ENCODE results near the gene BCL7B. TPM values are rescaled to one million over a fixed set of nuclear protein-coding genes. Genes with fewer than 3 reads are reported as not detected.

Gene BCL7B
- total RNA-seq (2022; extraction: Qiagen RNA extraction) = 63.4 to 77.8 TPM (median 69.0 TPM) in 5 replicates

GRCh38 chr7:73557397-73558257, at the start of gene BCL7B:
Gene BCL7B, minus strand, starts transcription at chr7:73557690. Its CDS starts 112 bp downstream, at chr7:73557578.

GRCh38 chr7:73578342-73579128, 21.0 kb upstream of the BCL7B start, which contains the start of gene TBL2:
Gene TBL2, minus strand, starts transcription at chr7:73578579. Its CDS starts 30 bp downstream, at chr7:73578549.

GRCh38 chr7:73522105-73522872, 35.2 kb downstream of the BCL7B start, which contains the start of gene BAZ1B:
Gene BAZ1B, minus strand, starts transcription at chr7:73522293. Its CDS starts 360 bp downstream, at chr7:73521933.

Other genes starting within 250 kb of the BCL7B start
- gene NSUN5, start 248.9 kb downstream of the BCL7B start, total RNA-seq (2022; extraction: Qiagen RNA extraction) = 55.1 to 68.6 TPM (median 67.0 TPM) in 5 replicates
- gene TRIM50, start 229.6 kb downstream of the BCL7B start, total RNA-seq (2022; extraction: Qiagen RNA extraction) = not detected in 5 replicates
- not detected in 5 replicates for gene FKBP6, start 229.5 kb downstream of the BCL7B start, total RNA-seq (2022; extraction: Qiagen RNA extraction)
- gene FZD9, start 123.9 kb downstream of the BCL7B start, total RNA-seq (2022; extraction: Qiagen RNA extraction) = 1.6 to 2.4 TPM (median 2.2 TPM) in 5 replicates
- gene BAZ1B, start 35.4 kb downstream of the BCL7B start, total RNA-seq (2022; extraction: Qiagen RNA extraction) = 49.8 to 60.2 TPM (median 56.6 TPM) in 5 replicates
- gene TBL2, start 20.9 kb upstream of the BCL7B start, total RNA-seq (2022; extraction: Qiagen RNA extraction) = 48.4 to 52.2 TPM (median 50.4 TPM) in 5 replicates
- 0.61 to 1.6 TPM (median 0.95 TPM) in 5 replicates for gene MLXIPL, start 66.8 kb upstream of the BCL7B start, total RNA-seq (2022; extraction: Qiagen RNA extraction)
- 3.3 to 6.4 TPM (median 5.5 TPM) in 5 replicates for gene VPS37D, start 110.1 kb upstream of the BCL7B start, total RNA-seq (2022; extraction: Qiagen RNA extraction)
- gene DNAJC30, start 125.8 kb upstream of the BCL7B start, total RNA-seq (2022; extraction: Qiagen RNA extraction) = 7.6 to 10.1 TPM (median 9.8 TPM) in 5 replicates
- gene BUD23, start 125.9 kb upstream of the BCL7B start, total RNA-seq (2022; extraction: Qiagen RNA extraction) = 127 to 156 TPM (median 131 TPM) in 5 replicates
- gene STX1A, start 162.0 kb upstream of the BCL7B start, total RNA-seq (2022; extraction: Qiagen RNA extraction) = 69.1 to 86.4 TPM (median 73.5 TPM) in 5 replicates
- 21.2 to 29.3 TPM (median 24.5 TPM) in 5 replicates for gene ABHD11, start 181.1 kb upstream of the BCL7B start, total RNA-seq (2022; extraction: Qiagen RNA extraction)
- gene CLDN3, start 212.6 kb upstream of the BCL7B start, total RNA-seq (2022; extraction: Qiagen RNA extraction) = 1.7 to 3.9 TPM (median 3.5 TPM) in 5 replicates